Liver (tissue), 9 donors: ENCODE results near the gene ANTXR1. TPM values are rescaled to one million over a fixed set of nuclear protein-coding genes. Genes with fewer than 3 reads are reported as not detected.

ENCODE experiments used
- DNase-seq: peaks from one replicate; pipeline ENCODE4 v3.0.0-alpha.2; 2017; ENCODE audit warnings: low spot score
- H3K27ac ChIP-seq, 2 donors: one replicate each; pipeline ENCODE4 v1.7.0; 2013; ENCODE audit warnings: inconsistent platforms in 2 of 2, low read length in 2 of 2, control low read depth in 1 of 2, low read depth in 1 of 2, mild to moderate bottlenecking in 1 of 2
- H3K27me3 ChIP-seq, 4 donors: one replicate each; pipeline versions ENCODE4 v1.6.1 to v1.7.0; 2013; ENCODE audit warnings: low read length in 3 of 4, inconsistent platforms in 1 of 4, mild to moderate bottlenecking in 1 of 4, moderate library complexity in 1 of 4; ENCODE audit not compliant: control insufficient read depth in 4 of 4, insufficient read depth in 4 of 4
- H3K36me3 ChIP-seq, 4 donors: one replicate each; pipeline versions ENCODE4 v1.6.1 to v1.7.0; 2013; ENCODE audit warnings: low read length in 3 of 4, mild to moderate bottlenecking in 3 of 4, low read depth in 1 of 4, moderate library complexity in 1 of 4; ENCODE audit not compliant: control insufficient read depth in 4 of 4, insufficient read depth in 3 of 4
- H3K4me1 ChIP-seq, 4 donors: one replicate each; pipeline versions ENCODE4 v1.6.1 to v1.7.0; 2013; ENCODE audit warnings: low read length in 3 of 4, mild to moderate bottlenecking in 3 of 4, moderate library complexity in 1 of 4; ENCODE audit not compliant: control insufficient read depth in 4 of 4, insufficient read depth in 4 of 4
- H3K4me3 ChIP-seq, 3 donors: one replicate each; pipeline versions ENCODE4 v1.6.1 to v1.7.0; 2013; ENCODE audit warnings: low read length in 3 of 3, control low read depth in 1 of 3, low read depth in 1 of 3, mild to moderate bottlenecking in 1 of 3
- H3K9ac ChIP-seq, 2 donors: one replicate each; pipeline ENCODE4 v1.7.0; 2013; ENCODE audit warnings: low read length in 2 of 2, mild to moderate bottlenecking in 2 of 2, moderate library complexity in 2 of 2, control low read depth in 1 of 2, low read depth in 1 of 2
- H3K9me3 ChIP-seq, 4 donors: one replicate each; pipeline versions ENCODE4 v1.6.1 to v1.7.0; 2013; ENCODE audit warnings: low read length in 3 of 4; ENCODE audit not compliant: control insufficient read depth in 4 of 4
- FOXA1 ChIP-seq: IDR thresholded peaks from 2 replicates; pipeline ENCODE4 v1.6.1; 2016; ENCODE audit warnings: antibody characterized with exemption
- FOXA2 ChIP-seq: IDR thresholded peaks from 2 replicates; pipeline ENCODE4 v1.6.1; 2016; ENCODE audit warnings: antibody characterized with exemption
- GABPA ChIP-seq, 2 donors: IDR thresholded peaks in 1 of 2; conservative IDR thresholded peaks in 1 of 2; 2 replicates each; pipeline ENCODE4 v1.6.1; 2016; ENCODE audit warnings: antibody characterized with exemption in 2 of 2, mild to moderate bottlenecking in 1 of 2, moderate library complexity in 1 of 2
- HNF4A ChIP-seq, 2 donors: conservative IDR thresholded peaks; 2 replicates each; pipeline ENCODE4 v1.6.1; 2016; ENCODE audit warnings: antibody characterized with exemption in 2 of 2, mild to moderate bottlenecking in 2 of 2
- HNF4G ChIP-seq: IDR thresholded peaks from 2 replicates; pipeline ENCODE4 v1.6.1; 2016; ENCODE audit warnings: antibody characterized with exemption
- JUND ChIP-seq, 2 donors: IDR thresholded peaks; 2 replicates each; pipeline ENCODE4 v1.6.1; 2016; ENCODE audit warnings: antibody characterized with exemption in 2 of 2
- NR2F2 ChIP-seq: IDR thresholded peaks from 2 replicates; pipeline ENCODE4 v1.6.1; 2016; ENCODE audit warnings: antibody characterized with exemption
- RXRA ChIP-seq, 2 donors: IDR thresholded peaks; 2 replicates each; pipeline ENCODE4 v1.6.1; 2017 to 2018; ENCODE audit warnings: antibody characterized with exemption in 2 of 2, mild to moderate bottlenecking in 1 of 2
- YY1 ChIP-seq: IDR thresholded peaks from 2 replicates; pipeline ENCODE4 v1.6.1; 2016; ENCODE audit warnings: antibody characterized with exemption, mild to moderate bottlenecking
- WGBS: extraction: QIAGEN DNeasy Blood & Tissue Kit; methylation state at CpG from one replicate; pipeline ENCODE4 v1.1.7; 2013; 5-methylcytosine and 5-hydroxymethylcytosine counted together
- polyA plus RNA-seq, 2 donors: library from polyadenylated mRNA; stranded (reverse) in 1 of 2; unstranded in 1 of 2; fragments of 200-250 nt in 1 of 2; fragments of >200 nt in 1 of 2; fragmentation: Nextera tagmentation in 1 of 2; extraction: Ambion mirVana in 1 of 2; gene quantifications; one replicate each; pipeline versions ENCODE4 v1.2.1 to v1.2.3, GENCODE V29; 2013 to 2015
- total RNA-seq, 2 donors: library from RNA; depleted of rRNA; stranded (reverse); fragments of >200 nt; gene quantifications; one replicate each; pipeline ENCODE4 v1.2.3, GENCODE V29; 2014
- TF ChIP-seq, protein P1 (sequence below): IDR thresholded peaks from 2 replicates; pipeline ENCODE4 v1.6.1; 2016; ENCODE audit warnings: antibody characterized with exemption
- TF ChIP-seq, protein P2 (sequence below): fragments of 150-350 bp; IDR thresholded peaks from 2 replicates; pipeline ENCODE4 v1.5.1; 2017; ENCODE audit warnings: improper control_type of control experiment, low read depth, low read length; ENCODE audit not compliant: missing input control
- TF ChIP-seq, protein P3 (sequence below): IDR thresholded peaks from 2 replicates; pipeline ENCODE4 v1.6.1; 2016; ENCODE audit warnings: antibody characterized with exemption
- TF ChIP-seq, protein P4 (sequence below): IDR thresholded peaks from 2 replicates; pipeline ENCODE4 v1.6.1; 2016; ENCODE audit warnings: antibody characterized with exemption, mild to moderate bottlenecking
- donor health status: healthy.
- donor health status: healthy.
- donor health status: healthy.
- donor health status: healthy.
- donor health status: healthy.

ANTXR1 gene
- total and polyA plus RNA-seq, 4 donors: 0.60 to 3.6 (median 1.8) TPM

DNA sequence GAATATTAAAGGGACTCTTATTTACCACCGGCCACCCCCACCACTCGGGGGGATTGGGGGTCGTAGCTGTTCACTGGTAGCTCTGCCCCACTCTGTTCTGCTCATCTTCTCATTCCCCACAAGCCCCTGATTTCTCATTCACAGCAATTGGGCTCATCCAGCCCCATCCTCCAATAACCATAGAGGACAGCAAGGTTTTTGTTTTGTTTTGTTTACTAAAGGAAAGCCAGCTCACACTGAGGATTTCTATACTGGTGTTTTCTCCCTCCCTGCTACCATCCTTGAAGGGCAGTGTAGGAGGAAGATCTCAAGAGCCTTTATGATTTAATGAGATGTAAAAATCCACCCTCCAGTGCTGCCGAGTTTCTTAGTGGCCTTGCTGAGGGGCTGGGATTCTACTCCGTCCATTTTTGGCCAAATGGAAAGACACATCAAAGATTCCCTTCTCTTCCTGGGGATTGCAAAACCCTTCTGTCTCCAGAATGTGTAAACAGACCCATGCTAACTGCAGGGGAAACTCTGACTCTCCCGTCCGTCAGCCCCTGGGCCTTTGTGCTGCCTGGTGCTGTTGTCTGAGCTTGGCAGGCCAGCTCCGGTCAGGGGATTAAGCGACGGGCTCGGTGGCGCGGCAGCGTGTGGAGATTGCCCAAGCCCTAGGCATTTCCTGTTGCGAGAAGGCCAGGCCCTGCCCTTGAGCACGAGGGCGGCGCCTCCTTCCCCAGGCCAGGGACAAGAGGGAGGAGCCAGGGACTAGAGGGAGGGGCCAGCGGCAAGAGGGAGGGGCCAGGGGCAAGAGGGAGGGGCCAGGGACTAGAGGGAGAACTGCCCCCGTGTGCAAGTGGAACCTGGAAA lies 165.0 kb downstream of the ANTXR1 start (continued):
- TF ChIP-seq, protein P1, sequence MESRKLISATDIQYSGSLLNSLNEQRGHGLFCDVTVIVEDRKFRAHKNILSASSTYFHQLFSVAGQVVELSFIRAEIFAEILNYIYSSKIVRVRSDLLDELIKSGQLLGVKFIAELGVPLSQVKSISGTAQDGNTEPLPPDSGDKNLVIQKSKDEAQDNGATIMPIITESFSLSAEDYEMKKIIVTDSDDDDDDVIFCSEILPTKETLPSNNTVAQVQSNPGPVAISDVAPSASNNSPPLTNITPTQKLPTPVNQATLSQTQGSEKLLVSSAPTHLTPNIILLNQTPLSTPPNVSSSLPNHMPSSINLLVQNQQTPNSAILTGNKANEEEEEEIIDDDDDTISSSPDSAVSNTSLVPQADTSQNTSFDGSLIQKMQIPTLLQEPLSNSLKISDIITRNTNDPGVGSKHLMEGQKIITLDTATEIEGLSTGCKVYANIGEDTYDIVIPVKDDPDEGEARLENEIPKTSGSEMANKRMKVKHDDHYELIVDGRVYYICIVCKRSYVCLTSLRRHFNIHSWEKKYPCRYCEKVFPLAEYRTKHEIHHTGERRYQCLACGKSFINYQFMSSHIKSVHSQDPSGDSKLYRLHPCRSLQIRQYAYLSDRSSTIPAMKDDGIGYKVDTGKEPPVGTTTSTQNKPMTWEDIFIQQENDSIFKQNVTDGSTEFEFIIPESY: no peak

DNA sequence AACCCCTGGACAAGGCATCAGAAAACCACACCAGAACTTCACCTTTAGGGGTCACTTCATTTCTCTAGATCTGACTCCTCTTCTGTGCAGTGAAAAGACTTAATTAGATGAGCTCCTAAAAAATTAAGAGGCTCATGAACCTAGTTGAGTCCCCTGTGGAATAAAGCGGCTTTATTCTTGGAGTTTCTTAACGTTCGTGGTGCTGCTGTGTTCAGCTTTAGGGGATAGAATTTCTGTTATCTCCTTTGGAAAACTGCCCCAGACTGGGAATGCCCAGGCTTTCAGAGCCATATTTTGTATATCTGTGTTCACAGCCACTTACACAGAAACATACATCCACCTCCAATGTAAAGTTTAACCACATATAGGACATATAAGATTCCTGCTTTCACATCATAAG lies 165.8 kb downstream of the ANTXR1 start:
- no peak overlapping the region for H3K27ac ChIP-seq
- no peak overlapping the region for H3K4me3 ChIP-seq
- no peaks in the 10 kb centered on the region for H3K36me3 ChIP-seq
- H3K9ac ChIP-seq: no peak overlapping the region
- no peak for DNase-seq
- peaks cover 0 to 5% (median 4%) of the 10 kb centered on the region in 4 donors for H3K4me1 ChIP-seq
- 87% methylated on average over 3 of the region's 3 CpGs for WGBS
- no peaks in the 10 kb centered on the region for H3K9me3 ChIP-seq
- H3K27me3 ChIP-seq: no peaks in the 10 kb centered on the region
- no peak for TF ChIP-seq FOXA2
- TF ChIP-seq YY1: no peak
- TF ChIP-seq NR2F2: no peak
- TF ChIP-seq, protein P1: no peak
- no peak for TF ChIP-seq FOXA1
- TF ChIP-seq JUND (IDR thresholded peaks at IDR 0.05): no peak

DNA sequence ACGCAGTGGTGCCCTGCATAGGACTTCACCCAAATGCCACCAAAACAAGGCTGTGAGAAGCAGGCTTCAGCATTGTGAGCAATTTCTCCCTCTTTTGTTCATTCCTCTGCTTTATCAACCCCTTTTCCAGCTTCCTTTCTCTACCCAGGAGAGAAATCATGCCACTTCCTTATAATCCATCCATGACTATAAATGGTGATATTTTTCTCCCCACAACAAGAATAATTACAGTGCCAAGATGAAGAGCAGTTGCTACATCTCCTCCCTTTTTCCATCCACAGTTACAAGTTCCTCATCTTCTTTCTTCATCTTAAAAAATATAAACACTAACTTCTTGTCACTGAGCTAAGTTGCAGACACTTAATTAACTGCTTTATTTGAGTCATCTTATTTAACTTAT lies 167.2 kb downstream of the ANTXR1 start:
- no peak for DNase-seq
- 88% methylated on average over 1 of the region's 1 CpG for WGBS
- no peaks in the 10 kb centered on the region for H3K27me3 ChIP-seq
- H3K9me3 ChIP-seq: no peaks in the 10 kb centered on the region
- no peak overlapping the region for H3K4me3 ChIP-seq
- H3K4me1 ChIP-seq: peaks cover 0 to 5% (median 4%) of the 10 kb centered on the region in 4 donors
- H3K9ac ChIP-seq: no peak overlapping the region
- no peak overlapping the region for H3K27ac ChIP-seq
- no peak for TF ChIP-seq FOXA1
- H3K36me3 ChIP-seq: no peaks in the 10 kb centered on the region

DNA sequence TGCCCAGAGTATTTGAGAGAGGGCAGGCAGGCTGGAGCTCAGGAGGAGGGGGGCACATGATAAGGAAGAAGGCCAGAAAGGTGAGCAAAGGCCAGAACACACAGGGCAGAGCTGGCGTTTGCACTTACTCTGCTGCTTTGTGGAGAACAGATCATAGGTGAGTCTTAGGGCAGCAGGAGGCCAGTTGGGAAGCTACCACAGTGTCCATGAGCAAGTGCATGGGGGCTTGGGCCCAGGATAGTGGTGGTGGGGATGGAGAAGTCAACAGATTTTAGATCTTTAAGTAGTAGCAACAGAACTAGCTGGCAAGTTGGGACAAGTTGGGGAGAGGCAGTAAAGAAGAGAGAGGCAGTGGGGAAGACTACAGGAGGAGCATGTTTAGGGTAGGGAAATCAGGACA lies 168.0 kb downstream of the ANTXR1 start:
- H3K4me3 ChIP-seq: no peak overlapping the region
- H3K27me3 ChIP-seq: no peaks in the 10 kb centered on the region
- H3K9me3 ChIP-seq: no peaks in the 10 kb centered on the region
- no peak overlapping the region for H3K9ac ChIP-seq
- no peaks in the 10 kb centered on the region for H3K36me3 ChIP-seq
- TF ChIP-seq HNF4A (conservative IDR thresholded peaks at IDR 0.05) (no peak), JUND (IDR thresholded peaks at IDR 0.05) (no peak), HNF4G (no peak), GABPA (IDR thresholded peaks at IDR 0.05 in 1 of 2, conservative IDR thresholded peaks at IDR 0.05 in 1 of 2) (no peak), RXRA (IDR thresholded peaks at IDR 0.05) (no peak)
- TF ChIP-seq, protein P2, sequence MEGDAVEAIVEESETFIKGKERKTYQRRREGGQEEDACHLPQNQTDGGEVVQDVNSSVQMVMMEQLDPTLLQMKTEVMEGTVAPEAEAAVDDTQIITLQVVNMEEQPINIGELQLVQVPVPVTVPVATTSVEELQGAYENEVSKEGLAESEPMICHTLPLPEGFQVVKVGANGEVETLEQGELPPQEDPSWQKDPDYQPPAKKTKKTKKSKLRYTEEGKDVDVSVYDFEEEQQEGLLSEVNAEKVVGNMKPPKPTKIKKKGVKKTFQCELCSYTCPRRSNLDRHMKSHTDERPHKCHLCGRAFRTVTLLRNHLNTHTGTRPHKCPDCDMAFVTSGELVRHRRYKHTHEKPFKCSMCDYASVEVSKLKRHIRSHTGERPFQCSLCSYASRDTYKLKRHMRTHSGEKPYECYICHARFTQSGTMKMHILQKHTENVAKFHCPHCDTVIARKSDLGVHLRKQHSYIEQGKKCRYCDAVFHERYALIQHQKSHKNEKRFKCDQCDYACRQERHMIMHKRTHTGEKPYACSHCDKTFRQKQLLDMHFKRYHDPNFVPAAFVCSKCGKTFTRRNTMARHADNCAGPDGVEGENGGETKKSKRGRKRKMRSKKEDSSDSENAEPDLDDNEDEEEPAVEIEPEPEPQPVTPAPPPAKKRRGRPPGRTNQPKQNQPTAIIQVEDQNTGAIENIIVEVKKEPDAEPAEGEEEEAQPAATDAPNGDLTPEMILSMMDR: no peak
- TF ChIP-seq, protein P3, sequence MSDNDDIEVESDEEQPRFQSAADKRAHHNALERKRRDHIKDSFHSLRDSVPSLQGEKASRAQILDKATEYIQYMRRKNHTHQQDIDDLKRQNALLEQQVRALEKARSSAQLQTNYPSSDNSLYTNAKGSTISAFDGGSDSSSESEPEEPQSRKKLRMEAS: no peak
- TF ChIP-seq, protein P4, sequence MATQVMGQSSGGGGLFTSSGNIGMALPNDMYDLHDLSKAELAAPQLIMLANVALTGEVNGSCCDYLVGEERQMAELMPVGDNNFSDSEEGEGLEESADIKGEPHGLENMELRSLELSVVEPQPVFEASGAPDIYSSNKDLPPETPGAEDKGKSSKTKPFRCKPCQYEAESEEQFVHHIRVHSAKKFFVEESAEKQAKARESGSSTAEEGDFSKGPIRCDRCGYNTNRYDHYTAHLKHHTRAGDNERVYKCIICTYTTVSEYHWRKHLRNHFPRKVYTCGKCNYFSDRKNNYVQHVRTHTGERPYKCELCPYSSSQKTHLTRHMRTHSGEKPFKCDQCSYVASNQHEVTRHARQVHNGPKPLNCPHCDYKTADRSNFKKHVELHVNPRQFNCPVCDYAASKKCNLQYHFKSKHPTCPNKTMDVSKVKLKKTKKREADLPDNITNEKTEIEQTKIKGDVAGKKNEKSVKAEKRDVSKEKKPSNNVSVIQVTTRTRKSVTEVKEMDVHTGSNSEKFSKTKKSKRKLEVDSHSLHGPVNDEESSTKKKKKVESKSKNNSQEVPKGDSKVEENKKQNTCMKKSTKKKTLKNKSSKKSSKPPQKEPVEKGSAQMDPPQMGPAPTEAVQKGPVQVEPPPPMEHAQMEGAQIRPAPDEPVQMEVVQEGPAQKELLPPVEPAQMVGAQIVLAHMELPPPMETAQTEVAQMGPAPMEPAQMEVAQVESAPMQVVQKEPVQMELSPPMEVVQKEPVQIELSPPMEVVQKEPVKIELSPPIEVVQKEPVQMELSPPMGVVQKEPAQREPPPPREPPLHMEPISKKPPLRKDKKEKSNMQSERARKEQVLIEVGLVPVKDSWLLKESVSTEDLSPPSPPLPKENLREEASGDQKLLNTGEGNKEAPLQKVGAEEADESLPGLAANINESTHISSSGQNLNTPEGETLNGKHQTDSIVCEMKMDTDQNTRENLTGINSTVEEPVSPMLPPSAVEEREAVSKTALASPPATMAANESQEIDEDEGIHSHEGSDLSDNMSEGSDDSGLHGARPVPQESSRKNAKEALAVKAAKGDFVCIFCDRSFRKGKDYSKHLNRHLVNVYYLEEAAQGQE: no peak
- 65% methylated on average over 1 of the region's 1 CpG for WGBS
- peaks cover 0 to 5% (median 4%) of the 10 kb centered on the region in 4 donors for H3K4me1 ChIP-seq
- no peak for DNase-seq
- H3K27ac ChIP-seq: no peak overlapping the region
